Stimulated activated naive CD4-positive, alpha-beta T cell treated with Interleukin-2 at 50 U/mL for 16 hours (primary cell): ENCODE results near the gene DNAJC10.

Experiments used
- DNase-seq: peaks from one replicate; lab custom pipeline; 2025; lab: John Stamatoyannopoulos, UW

The DNAJC10 gene

GRCh38 chr2:182792441-182792840, 76.4 kb downstream of the DNAJC10 start:
- DNase-seq: no peak

- no peak for DNase-seq
These were observed 82.7 kb downstream of the DNAJC10 start for GRCh38 chr2:182798736-182799135.

- DNase-seq: no peak
These were observed 88.1 kb downstream of the DNAJC10 start for GRCh38 chr2:182804128-182804527.

- no peak for DNase-seq
These were observed 91.3 kb downstream of the DNAJC10 start for GRCh38 chr2:182807319-182807718.

- DNase-seq: no peak
These were observed 94.0 kb downstream of the DNAJC10 start for GRCh38 chr2:182810087-182810486.

GRCh38 chr2:182814380-182814779, 98.3 kb downstream of the DNAJC10 start:
- no peak for DNase-seq

GRCh38 chr2:182814804-182815203, 98.7 kb downstream of the DNAJC10 start:
- DNase-seq: no peak

GRCh38 chr2:182816866-182817265, 100.8 kb downstream of the DNAJC10 start:
- DNase-seq: no peak

- DNase-seq: no peak
These were observed 101.5 kb downstream of the DNAJC10 start for GRCh38 chr2:182817558-182817957.

- DNase-seq: no peak
These were observed 102.4 kb downstream of the DNAJC10 start for GRCh38 chr2:182818501-182818900.

- no peak for DNase-seq
These were observed 102.9 kb downstream of the DNAJC10 start for GRCh38 chr2:182818925-182819324.

- no peak for DNase-seq
These were observed 103.4 kb downstream of the DNAJC10 start for GRCh38 chr2:182819412-182819811.

GRCh38 chr2:182821182-182821581, 105.1 kb downstream of the DNAJC10 start:
- no peak for DNase-seq

GRCh38 chr2:182822733-182823132, 106.7 kb downstream of the DNAJC10 start:
- no peak for DNase-seq

GRCh38 chr2:182824056-182824766, 108.2 kb downstream of the DNAJC10 start:
- DNase-seq: no peak

- no peak for DNase-seq
These were observed 108.7 kb downstream of the DNAJC10 start for GRCh38 chr2:182824767-182825158.

GRCh38 chr2:182826064-182826463, 110.0 kb downstream of the DNAJC10 start:
- DNase-seq: no peak

GRCh38 chr2:182826496-182826895, 110.4 kb downstream of the DNAJC10 start:
- no peak for DNase-seq

GRCh38 chr2:182827182-182827879, 111.3 kb downstream of the DNAJC10 start:
- DNase-seq: no peak

- DNase-seq: no peak
These were observed 115.0 kb downstream of the DNAJC10 start for GRCh38 chr2:182831101-182831500.

GRCh38 chr2:182831921-182832320, 115.9 kb downstream of the DNAJC10 start:
- no peak for DNase-seq

- DNase-seq: no peak
These were observed 117.2 kb downstream of the DNAJC10 start for GRCh38 chr2:182833084-182833854.

- no peak for DNase-seq
These were observed 118.2 kb downstream of the DNAJC10 start for GRCh38 chr2:182834293-182834692.
